ENCODE results near the gene SYCP2L.

DNA sequence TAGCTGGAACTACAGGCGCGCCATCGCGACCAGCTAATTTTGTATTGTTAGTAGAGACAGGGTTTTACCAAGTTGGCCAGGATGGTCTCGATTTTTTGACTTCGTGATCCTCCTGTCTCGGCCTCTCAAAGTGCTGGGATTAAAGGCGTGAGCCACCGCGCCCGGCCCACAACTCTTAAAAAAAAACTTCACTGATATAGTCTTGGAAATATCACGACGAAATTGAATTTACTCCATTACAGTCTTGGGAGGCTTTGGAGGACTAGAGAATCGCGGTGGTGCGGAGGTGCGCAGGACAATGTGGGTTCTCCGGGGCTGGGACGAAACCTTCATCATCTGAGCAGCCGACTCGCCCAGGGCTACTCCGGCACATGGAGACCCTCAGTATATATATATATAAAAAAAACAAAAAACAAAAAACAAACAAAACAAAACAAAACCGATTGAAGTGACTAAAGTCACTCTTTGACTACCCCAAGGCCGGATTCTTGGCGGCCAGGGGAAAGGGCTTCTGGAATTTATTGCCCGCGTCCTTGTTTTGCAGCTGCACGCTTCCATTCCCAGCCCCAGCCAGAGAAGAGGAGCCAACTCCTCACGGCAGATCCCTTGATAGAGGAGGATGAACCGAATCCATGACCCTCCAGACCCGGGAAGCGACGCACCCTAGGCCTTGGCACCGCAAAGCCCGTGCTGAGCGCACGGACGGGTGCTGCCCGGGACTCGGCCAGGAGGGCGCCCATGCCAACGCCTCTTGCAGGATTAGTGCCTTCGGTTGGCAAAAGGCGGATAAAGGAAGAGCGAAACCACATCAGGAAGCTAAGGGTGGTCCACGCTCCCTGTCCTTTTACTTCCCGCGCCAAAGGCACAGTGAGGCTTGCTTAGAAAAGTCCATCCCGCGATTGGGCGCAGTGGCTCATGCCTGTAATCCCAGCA is 3.3 kb upstream of the SYCP2L start:
- TF ChIP-seq EZH2 (IDR thresholded peaks at IDR 0.05; ENCODE audit: insufficient read depth, poor library complexity, severe bottlenecking) = no peak
- TF ChIP-seq EZH2phosphoT487 (IDR thresholded peaks at IDR 0.05; ENCODE audit: insufficient read depth, low read depth) = no peak
